Choroid plexus epithelial cell (primary cell): ENCODE measurements around the gene TMEM74B.
"Not testable (repeated sequence)": the region's sequence is repeated elsewhere in the genome, so short reads cannot be mapped to it uniquely, and the experiment has no call there.

Source experiments
- DNase-seq: peaks from one replicate; pipeline ENCODE4 v3.0.0-alpha.2; 2010; ENCODE audit warnings: low read depth
- H3K4me3 ChIP-seq: 2 replicates; pipeline ENCODE4 v1.5.1; 2011; ENCODE audit warnings: low read depth, mild to moderate bottlenecking, control low read depth, low read length, moderate library complexity
- CTCF ChIP-seq: conservative IDR thresholded peaks from 2 replicates; pipeline ENCODE4 v1.5.1; 2011; ENCODE audit warnings: low read depth, mild to moderate bottlenecking, control low read depth, inconsistent platforms, low read length, moderate library complexity

TMEM74B gene

GRCh38 chr20:1154226-1154625 lies 30.6 kb downstream of the TMEM74B start:
- DNase-seq: no peak
- H3K4me3 ChIP-seq: no peak overlapping the region
- TF ChIP-seq CTCF: no peak

GRCh38 chr20:1150968-1151367 lies 33.8 kb downstream of the TMEM74B start:
- H3K4me3 ChIP-seq: no peak overlapping the region
- DNase-seq: no peak
- no peak for TF ChIP-seq CTCF

- no peak for TF ChIP-seq CTCF
- DNase-seq: peak; percentile 45
- no peak overlapping the region for H3K4me3 ChIP-seq
These were observed 34.6 kb downstream of the TMEM74B start for GRCh38 chr20:1150218-1150617.

GRCh38 chr20:1149812-1150211 lies 35.0 kb downstream of the TMEM74B start:
- DNase-seq, H3K4me3 ChIP-seq: not testable (repeated sequence)

GRCh38 chr20:1146957-1147356 lies 37.8 kb downstream of the TMEM74B start:
- no peak for DNase-seq
- no peak for TF ChIP-seq CTCF
- H3K4me3 ChIP-seq: no peak overlapping the region

GRCh38 chr20:1144401-1145172 lies 40.2 kb downstream of the TMEM74B start:
- no peak overlapping the region for H3K4me3 ChIP-seq

GRCh38 chr20:1137236-1137635 lies 47.5 kb downstream of the TMEM74B start:
- H3K4me3 ChIP-seq: no peak overlapping the region
- DNase-seq: no peak
- no peak for TF ChIP-seq CTCF

More at GRCh38 chr20:1144401-1145172, 40.2 kb downstream of the TMEM74B start:
- no peak for DNase-seq
- no peak for TF ChIP-seq CTCF
